Bronchial epithelial cell (primary cell): Measurements from ENCODE around the gene ERI2. TPM values are rescaled to one million over a fixed set of nuclear protein-coding genes. Genes with fewer than 3 reads are reported as not detected.

Experiments
- DNase-seq: peaks from one replicate; pipeline ENCODE4 v3.0.0-alpha.2; 2010; ENCODE audit warnings: low read depth
- FAIRE-seq: peaks from 2 replicates; lab custom pipeline; 2011; peaks lifted over from hg19 to GRCh38; lab: Jason Lieb, UNC
- H3K27me3 ChIP-seq: 2 replicates; pipeline ENCODE4 v1.5.1; 2011; ENCODE audit warnings: low read length; ENCODE audit not compliant: control insufficient read depth, insufficient read depth
- H3K36me3 ChIP-seq: 2 replicates; pipeline ENCODE4 v1.5.1; 2011; ENCODE audit warnings: low read length; ENCODE audit not compliant: control insufficient read depth, insufficient read depth
- H3K4me3 ChIP-seq: 2 replicates; pipeline ENCODE4 v1.5.1; 2011; ENCODE audit warnings: mild to moderate bottlenecking, low read depth, low read length, control low read depth
- total RNA-seq: library from RNA; depleted of rRNA; stranded (reverse); fragments of >200 nt; gene quantifications from 2 replicates; pipeline ENCODE4 v1.2.1, GENCODE V29; 2014
- TF ChIP-seq, protein P1 (sequence below): IDR thresholded peaks from 2 replicates; pipeline ENCODE4 v1.5.1; 2011; ENCODE audit warnings: mild to moderate bottlenecking, moderate library complexity, low read length, control low read depth, inconsistent platforms; ENCODE audit not compliant: insufficient read depth, severe bottlenecking

ERI2 gene
- total RNA-seq, 1 donor from 2014 or later, result 16.6 TPM

DNA sequence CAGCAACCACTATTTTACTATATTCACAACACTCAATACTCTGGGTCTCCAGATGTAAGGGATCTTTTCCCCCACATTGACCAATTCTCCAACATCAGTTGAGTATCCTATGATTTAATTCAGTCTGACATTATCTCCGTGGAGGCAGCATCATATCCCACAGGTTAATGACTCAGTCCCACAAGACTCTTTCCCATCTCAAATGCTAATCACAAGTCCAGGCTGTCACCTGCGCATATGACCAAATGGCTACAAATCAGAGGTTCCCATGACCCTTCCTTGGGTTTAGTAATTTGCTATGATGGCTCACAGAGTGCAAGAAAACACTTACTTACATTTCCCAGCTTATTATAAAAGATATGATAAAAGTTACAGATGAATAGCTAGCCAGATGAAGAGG lies 23.8 kb downstream of the ERI2 start:
- Histone ChIP-seq H3K27me3 (no peaks in the 10 kb centered on the region), H3K36me3 (no peaks in the 10 kb centered on the region), H3K4me3 (no peak overlapping the region)
- TF ChIP-seq, protein P1, sequence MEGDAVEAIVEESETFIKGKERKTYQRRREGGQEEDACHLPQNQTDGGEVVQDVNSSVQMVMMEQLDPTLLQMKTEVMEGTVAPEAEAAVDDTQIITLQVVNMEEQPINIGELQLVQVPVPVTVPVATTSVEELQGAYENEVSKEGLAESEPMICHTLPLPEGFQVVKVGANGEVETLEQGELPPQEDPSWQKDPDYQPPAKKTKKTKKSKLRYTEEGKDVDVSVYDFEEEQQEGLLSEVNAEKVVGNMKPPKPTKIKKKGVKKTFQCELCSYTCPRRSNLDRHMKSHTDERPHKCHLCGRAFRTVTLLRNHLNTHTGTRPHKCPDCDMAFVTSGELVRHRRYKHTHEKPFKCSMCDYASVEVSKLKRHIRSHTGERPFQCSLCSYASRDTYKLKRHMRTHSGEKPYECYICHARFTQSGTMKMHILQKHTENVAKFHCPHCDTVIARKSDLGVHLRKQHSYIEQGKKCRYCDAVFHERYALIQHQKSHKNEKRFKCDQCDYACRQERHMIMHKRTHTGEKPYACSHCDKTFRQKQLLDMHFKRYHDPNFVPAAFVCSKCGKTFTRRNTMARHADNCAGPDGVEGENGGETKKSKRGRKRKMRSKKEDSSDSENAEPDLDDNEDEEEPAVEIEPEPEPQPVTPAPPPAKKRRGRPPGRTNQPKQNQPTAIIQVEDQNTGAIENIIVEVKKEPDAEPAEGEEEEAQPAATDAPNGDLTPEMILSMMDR, result no peak
- no peak for FAIRE-seq
- no peak for DNase-seq

DNA sequence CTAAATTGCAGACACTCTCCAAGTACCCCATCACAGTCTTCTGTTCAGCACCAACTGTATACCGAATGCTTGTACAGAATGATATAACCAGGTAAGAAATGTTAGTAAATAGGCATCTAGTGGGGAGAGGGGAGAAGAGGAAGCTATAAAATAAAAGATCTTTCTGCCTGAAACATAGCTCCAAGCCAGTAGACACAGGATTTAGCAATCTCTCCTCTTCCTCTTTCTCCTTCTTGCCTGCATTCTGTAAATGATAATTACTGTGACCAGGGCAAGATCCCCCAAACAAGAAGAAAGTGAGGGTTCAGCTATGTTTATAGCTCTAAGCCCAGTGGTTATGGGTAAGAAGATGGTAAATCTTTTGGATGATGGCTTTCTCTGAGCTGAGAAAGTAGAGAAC lies 24.6 kb downstream of the ERI2 start:
- DNase-seq, result no peak
- Histone ChIP-seq H3K4me3 (no peak overlapping the region), H3K27me3 (no peaks in the 10 kb centered on the region), H3K36me3 (no peaks in the 10 kb centered on the region)
- FAIRE-seq, result no peak
- TF ChIP-seq, protein P1, result no peak

DNA sequence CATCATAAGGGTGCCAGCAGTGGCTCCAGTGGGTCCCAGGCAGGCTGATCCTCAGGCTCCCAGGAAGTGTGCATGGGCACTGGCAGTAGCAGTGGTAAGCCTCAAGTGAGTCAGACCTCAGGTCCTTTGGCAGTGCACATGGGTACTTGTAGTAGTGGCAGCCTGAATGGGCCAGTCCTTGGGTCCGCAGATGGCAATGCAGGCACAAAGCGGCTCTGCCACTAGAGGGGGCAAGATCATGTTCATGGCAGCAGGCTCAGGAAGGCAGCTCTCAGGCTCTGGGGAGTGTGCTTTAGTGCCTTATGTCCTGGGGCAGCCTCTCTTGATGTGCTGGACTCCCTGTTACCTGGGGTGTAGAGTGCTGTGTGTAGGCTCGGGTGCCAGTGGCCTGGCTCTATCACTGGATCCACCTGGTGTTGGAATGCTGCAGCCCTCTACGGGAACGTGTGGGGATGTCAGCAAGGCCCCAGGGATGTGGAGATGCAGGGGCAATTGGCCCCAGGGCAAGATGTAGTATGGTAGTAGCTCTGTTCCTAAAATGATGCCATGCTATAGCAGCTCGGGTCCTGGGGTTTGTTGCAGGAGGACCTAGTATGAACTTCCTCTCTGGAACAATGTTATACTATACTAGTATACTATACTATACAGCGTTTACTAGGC lies 31.4 kb downstream of the ERI2 start:
- TF ChIP-seq, protein P1, result peak; percentile 96
- Histone ChIP-seq H3K27me3 (no peaks in the 10 kb centered on the region), H3K36me3 (no peaks in the 10 kb centered on the region), H3K4me3 (no peak overlapping the region)
- FAIRE-seq (peak; percentile 32), DNase-seq (peak; percentile 82)

DNA sequence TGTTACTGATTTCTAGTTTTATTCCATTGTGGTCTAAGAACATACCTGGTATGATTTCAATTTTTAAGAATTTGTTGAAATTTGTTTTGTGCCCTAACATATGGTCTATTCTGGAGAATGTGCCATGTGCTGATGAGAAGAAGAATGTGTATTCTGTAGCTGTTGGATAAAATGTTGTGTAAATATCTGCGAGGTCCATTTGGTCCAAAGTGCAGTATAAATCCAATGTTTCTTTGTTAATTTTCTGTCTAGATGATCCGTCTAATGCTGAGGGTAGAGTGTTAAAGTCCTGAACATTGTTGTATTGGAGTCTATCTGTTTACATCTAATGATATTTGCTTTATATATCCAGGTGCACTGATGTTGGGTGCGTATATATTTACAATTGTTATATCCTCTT lies 32.6 kb downstream of the ERI2 start:
- Histone ChIP-seq H3K36me3 (no peaks in the 10 kb centered on the region), H3K4me3 (no peak overlapping the region), H3K27me3 (no peaks in the 10 kb centered on the region)
- FAIRE-seq (no peak), DNase-seq (no peak)
- TF ChIP-seq, protein P1, result no peak

DNA sequence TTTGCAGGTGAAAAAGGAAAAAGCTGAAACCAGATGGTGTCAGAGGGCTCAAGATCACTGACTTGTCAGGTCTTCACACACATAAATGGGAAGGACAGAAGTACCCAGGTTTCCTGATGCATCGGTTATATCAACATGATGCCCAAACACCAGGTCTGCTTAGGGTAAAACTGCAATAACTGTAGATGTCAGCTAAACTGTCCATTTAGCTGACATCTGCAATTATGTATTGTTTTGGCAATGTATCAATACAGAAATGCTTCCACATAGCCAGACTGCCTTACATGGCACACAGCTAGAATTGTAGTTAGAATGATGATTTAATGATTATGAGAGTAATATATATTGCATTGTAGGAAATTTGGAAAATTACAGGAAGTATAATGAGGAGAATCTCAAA lies 37.5 kb downstream of the ERI2 start:
- no peak for FAIRE-seq
- Histone ChIP-seq H3K27me3 (no peaks in the 10 kb centered on the region), H3K36me3 (no peaks in the 10 kb centered on the region), H3K4me3 (no peak overlapping the region)
- no peak for DNase-seq
- TF ChIP-seq, protein P1, result no peak

DNA sequence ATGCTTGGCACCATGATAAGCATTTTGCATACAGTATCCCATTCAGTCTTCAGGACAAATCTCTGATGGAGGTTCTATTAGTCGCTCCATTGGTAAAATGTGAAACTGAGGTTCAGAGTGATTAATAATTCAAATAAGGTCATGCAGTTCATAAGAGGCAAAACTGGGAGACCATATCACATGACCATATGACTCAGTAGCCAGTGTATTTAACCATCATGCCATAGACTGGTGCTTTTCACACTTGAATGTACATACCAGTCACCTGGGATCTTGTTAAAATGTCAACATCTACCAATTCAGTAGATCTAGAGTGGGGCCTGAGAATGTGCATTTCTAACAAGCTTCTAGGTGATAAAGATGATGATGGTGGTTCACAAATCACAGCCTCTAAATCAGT lies 38.2 kb downstream of the ERI2 start:
- DNase-seq, result peak; percentile 77
- no peak for FAIRE-seq

More for the DNA sequence above, 38.2 kb downstream of the ERI2 start:
- Histone ChIP-seq H3K27me3 (no peaks in the 10 kb centered on the region), H3K4me3 (no peak overlapping the region), H3K36me3 (no peaks in the 10 kb centered on the region)
- TF ChIP-seq, protein P1, result no peak
